ENCODE measurements around the gene GRIK5. TPM values are rescaled to one million over a fixed set of nuclear protein-coding genes. Genes with fewer than 3 reads are reported as not detected.

The GRIK5 gene
- total RNA-seq, 1 experiment from 2014 or later, result 43.1 TPM

GRCh38 chr19:42109896-42110295, 39.9 kb upstream of the GRIK5 start:
- no peak overlapping the region for H2BK12ac ChIP-seq (ENCODE audit: insufficient read length, low read depth, low read length)
- no peak overlapping the region for H2AFZ ChIP-seq (ENCODE audit: low read length)
- Mint-ChIP-seq H3K27me3 (ENCODE audit: low read depth) (peaks cover 21% of the 10 kb centered on the region), H3K9me3 (no peaks in the 10 kb centered on the region; a peak in 1 of 5 replicates), H3K4me1 (peaks cover 27 to 32% of the 10 kb centered on the region in 2 experiments), H3K4me3 (no peak overlapping the region), H3K27ac (no peak overlapping the region), H3K36me3 (ENCODE audit: insufficient read depth in 1 of 3, low read depth in 3 of 3) (no peaks in the 10 kb centered on the region)
- H2BK15ac ChIP-seq (ENCODE audit: low read depth, low read length), result no peak overlapping the region
- no peak overlapping the region for H3K4me2 ChIP-seq (ENCODE audit: insufficient read depth, insufficient read length, low read length)
- H4K5ac ChIP-seq (ENCODE audit: insufficient read length, low read depth, low read length), result no peak overlapping the region
- H3K4me1 ChIP-seq (ENCODE audit: insufficient read depth, low read length), result peaks cover 9% of the 10 kb centered on the region; the same call in 1 of the 2 replicates
- H3K27me3 ChIP-seq (ENCODE audit: insufficient read depth, low read length), result no peaks in the 10 kb centered on the region
- H4K91ac ChIP-seq (ENCODE audit: insufficient read length, low read depth, low read length), result no peak overlapping the region
- no peaks in the 10 kb centered on the region for H3K23me2 ChIP-seq (ENCODE audit: insufficient read length, low read depth, low read length, poor library complexity, severe bottlenecking)
- no peak overlapping the region for H3K27ac ChIP-seq (ENCODE audit: insufficient read length, low read depth, low read length)
- H2BK120ac ChIP-seq (ENCODE audit: low read depth, low read length, poor library complexity, severe bottlenecking), result no peak overlapping the region
- no peaks in the 10 kb centered on the region for H4K20me1 ChIP-seq (ENCODE audit: control insufficient read depth, insufficient read depth, insufficient read length)
- H3K18ac ChIP-seq (ENCODE audit: insufficient read length, low read depth, low read length), result no peak overlapping the region
- no peaks in the 10 kb centered on the region for H3K79me2 ChIP-seq (ENCODE audit: insufficient read depth, low read length)
- no peak overlapping the region for H3T11ph ChIP-seq (ENCODE audit: low read length)
- H3K9ac ChIP-seq (ENCODE audit: extremely low read depth, insufficient read length, low read length), result no peak overlapping the region
- H4K8ac ChIP-seq (replicated peaks; ENCODE audit: insufficient read length, low read depth, low read length), result no peak overlapping the region
- H2BK5ac ChIP-seq (ENCODE audit: insufficient read length, low read length), result no peak overlapping the region
- no peak overlapping the region for H3K56ac ChIP-seq (ENCODE audit: insufficient read length, low read depth, low read length)
- H3K79me1 ChIP-seq (ENCODE audit: insufficient read depth, low read depth, low read length, poor library complexity, severe bottlenecking), result no peaks in the 10 kb centered on the region
- WGBS (ENCODE audit: extremely low coverage, insufficient read length, low lambda C conversion rate), result no CpG with 5 or more reads among the region's 3 CpGs
- TF ChIP-seq CTCF (conservative IDR thresholded peaks at IDR 0.05), result no peak
- no peak overlapping the region for H2AK5ac ChIP-seq (ENCODE audit: insufficient read length, low read length)
- no peak overlapping the region for H3K4ac ChIP-seq (ENCODE audit: low read depth, low read length)
- DNase-seq, result no peak
- no peak overlapping the region for H3K23ac ChIP-seq (ENCODE audit: insufficient read length, low read depth, low read length)
- H3K9me3 ChIP-seq (ENCODE audit: control insufficient read depth, low read depth, low read length), result no peaks in the 10 kb centered on the region
- no peak overlapping the region for H2BK20ac ChIP-seq (ENCODE audit: low read depth, low read length, poor library complexity, severe bottlenecking)
- H3K14ac ChIP-seq (ENCODE audit: insufficient read depth, low read length), result no peak overlapping the region

Measured in H9 (cell line).